GM18526 (cell line): ENCODE data around the gene ELMO1.

Experiments used
- POLR2A ChIP-seq: IDR thresholded peaks from 3 replicates; pipeline ENCODE4 v1.6.1; 2011; ENCODE audit not compliant: insufficient read length; ENCODE audit errors: extremely low read depth

Gene ELMO1

DNA sequence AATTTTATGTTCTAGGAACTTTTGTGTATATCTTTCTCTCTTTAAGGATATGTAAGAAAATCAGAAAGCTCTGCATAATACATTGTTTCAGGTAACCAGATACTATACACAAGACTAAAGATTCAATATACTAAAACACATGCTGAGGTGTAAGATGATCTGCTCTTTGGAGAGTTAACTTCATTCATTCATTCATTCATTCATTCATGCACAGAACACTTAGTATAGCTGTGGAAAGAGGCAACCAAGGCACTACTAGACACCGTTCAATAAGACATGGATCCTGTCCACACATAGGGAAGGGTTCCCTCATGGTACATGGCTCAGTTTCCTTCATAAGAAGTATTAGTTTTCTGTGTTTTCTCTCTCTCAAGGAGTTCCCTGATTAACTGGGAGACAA, 516.8 kb downstream of the ELMO1 start:
- TF ChIP-seq POLR2A = no peak

DNA sequence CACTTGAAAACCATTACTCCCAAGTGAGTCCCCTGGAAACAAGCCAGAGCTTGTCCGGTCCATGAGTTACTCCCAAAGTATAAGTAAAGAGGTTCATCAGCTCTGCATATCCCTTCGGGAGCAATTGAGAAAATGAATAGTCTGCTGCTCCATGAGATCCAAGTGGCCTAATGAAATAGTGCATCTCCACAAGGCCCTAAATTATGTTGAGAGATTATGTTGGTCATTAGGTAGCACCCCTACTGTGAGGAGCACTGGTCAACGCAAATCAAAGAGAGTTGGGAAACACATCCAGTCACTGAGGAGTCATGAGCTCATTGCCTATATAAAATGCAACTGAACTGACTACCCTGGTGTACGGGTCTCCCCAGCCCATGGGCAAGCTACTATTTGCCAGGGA, 518.9 kb downstream of the ELMO1 start:
- TF ChIP-seq POLR2A = no peak

DNA sequence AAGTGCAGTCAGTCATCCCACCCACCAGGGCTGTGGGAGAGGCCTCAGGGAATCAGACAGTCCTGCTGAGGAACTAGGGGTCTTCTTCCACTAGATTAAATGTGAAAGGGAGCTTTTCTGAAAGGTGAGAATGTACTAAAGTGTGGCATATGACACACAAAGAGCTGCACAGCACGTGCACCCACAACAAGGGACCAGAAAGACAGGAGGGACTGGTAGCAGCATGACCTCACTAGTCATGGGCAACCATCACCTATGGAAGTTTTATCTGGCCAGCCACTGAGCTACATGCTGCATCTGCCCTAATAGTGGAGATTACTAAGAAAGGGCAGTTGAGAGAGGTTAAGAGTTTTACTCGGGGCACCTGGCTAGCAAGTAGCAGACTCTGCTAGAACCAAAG, 519.9 kb downstream of the ELMO1 start:
- no peak for TF ChIP-seq POLR2A

DNA sequence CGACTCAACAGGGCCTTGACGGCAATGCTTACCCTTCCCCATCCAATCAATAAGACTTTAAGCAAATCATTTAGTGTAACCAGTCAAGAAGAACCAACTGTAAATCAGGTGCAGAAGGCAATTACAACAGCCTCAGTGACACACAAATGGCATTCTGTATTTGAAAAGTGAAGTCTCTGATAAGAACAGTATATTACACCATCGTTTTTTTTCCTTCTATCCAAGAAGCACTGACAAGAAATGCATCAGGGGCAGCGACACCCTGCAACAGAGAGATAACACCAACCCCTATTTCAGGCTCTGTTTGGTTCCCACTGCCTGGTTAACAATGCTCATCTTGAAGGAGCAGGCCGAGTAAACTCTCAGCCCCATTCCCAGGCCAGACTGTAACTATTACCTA, 520.4 kb downstream of the ELMO1 start:
- no peak for TF ChIP-seq POLR2A

DNA sequence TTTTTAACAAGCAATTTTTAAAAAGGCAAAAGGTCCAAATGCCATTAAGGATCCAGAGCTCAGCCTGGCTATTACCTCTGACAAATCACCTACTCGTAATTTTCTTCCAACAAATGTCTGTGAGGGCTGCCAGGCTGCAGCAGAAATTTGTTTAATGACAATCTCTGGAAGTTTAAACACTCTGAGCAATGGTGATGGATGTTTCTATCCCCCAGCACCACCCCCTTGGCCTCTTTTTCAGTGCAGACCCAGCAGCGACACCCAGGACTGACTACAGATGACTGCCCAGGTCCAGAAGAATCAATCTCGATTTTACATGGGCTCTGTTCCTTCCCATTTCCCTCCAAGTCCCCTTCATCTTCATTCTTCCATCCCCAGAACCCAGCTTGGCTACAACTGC, 523.0 kb downstream of the ELMO1 start:
- TF ChIP-seq POLR2A = no peak

DNA sequence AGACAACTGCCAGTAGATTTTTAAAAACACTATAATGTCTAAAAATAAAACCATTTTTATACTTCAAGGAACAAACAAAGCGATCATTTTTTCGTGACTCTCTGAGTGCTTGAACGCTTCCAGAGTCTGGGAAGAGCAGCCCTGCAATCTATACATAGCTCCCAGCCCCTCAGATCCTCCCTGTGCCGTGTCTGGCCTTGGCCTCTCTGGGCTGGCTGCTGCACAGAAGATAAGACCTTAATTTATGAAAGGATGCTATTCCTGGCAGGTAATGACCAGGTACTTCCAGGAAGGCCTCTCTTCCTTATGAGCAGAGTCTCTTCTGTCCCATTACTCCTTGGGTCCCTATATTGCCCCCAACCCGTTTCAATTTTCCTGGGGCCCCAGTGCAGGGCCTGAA, 523.5 kb downstream of the ELMO1 start:
- no peak for TF ChIP-seq POLR2A

DNA sequence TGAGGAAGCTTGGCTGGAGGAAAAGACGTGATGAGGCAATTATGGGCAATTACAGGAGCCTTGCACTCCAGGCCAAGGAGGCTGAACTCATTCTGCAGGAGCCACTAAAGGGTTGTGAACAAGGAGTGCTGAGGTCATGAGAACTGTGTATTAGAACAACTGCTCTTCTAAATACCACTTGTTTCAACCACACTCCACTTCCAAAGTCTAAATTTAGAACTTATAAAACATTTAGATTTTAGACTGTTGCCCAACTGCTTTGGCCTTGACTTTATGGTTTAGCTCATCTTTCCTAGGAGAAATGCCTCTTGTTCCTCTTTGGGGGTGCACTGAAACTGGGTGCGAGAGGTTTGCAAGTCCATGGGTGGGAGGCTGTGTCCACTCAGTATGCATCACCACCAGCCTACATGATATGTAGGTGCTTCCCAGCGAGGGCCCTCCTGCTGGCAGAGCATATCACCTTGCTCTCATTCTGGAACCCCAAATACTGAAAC, 524.7 kb downstream of the ELMO1 start:
- no peak for TF ChIP-seq POLR2A

DNA sequence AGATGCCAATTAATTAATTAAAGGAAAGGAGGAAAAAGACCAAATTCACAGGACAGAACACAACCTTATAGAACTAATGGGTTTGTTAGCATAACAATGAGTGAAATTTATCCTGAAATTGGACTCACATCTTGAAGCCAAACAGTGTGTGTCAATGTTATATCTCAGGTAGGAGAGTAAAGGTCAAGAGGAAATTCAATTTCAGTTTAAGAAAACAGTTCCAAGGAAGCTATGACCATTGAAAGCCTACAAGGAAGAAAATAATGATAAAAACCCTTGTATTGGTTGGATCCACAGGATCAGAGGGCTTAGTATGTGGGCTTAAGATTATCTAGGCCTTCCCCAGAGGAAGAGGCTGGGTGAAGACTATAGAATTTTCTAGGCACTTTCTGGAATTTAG, 525.5 kb downstream of the ELMO1 start:
- TF ChIP-seq POLR2A = no peak

DNA sequence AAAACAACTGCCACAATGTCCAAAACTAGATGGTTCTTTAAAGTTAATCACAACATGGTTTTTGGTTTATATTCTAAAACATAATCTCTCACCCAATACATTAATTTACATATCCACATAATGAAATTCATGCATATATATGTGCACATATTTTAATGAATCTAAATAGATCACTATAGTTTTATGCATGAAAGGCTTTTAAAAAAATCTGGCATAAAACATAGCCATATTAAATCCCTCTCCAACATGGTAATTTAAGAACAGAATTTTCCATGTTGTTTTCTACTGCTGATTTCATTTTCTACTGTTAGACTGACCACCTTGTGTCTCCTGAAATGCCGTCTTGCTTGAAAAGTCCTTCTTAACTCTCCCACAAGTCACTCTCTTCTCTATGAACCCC, 528.2 kb downstream of the ELMO1 start:
- no peak for TF ChIP-seq POLR2A

DNA sequence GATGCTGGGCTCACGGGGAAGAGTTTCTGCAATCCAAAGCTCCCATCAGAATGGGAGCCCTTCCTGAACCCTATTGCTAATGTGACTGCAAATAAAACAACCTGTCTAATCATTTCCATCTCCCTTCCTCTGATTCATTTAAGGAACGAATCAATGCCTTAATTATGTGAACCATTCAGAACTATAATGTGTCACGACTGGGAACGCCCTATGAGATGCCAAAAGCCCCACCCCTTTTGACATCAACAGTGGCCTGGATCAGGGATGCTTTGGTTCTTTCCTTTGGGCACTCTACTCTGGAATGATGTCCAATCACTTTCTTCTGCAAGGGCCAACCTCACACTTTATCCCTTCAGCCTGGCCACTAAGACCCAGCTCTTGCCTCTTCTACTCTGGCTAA, 528.9 kb downstream of the ELMO1 start:
- TF ChIP-seq POLR2A = no peak

DNA sequence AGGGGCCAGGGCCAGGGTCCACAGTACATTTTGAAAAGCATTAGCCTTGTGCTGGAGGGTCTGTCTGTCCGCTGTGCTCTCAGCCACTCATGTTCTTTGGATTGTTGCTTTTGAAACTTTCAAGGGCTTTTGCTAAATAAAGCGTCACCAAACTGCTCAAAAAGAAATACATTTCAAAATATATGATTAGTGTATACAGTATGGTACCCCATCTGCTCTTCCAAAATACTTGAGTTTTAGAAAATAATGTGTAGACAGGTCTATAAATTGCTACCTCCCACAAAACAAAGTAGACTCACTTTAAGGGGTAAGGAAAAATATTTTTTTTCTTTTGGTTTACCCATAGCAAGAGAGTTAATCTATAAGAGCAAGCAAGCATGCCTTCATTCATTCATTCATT, 530.1 kb downstream of the ELMO1 start:
- TF ChIP-seq POLR2A = no peak

DNA sequence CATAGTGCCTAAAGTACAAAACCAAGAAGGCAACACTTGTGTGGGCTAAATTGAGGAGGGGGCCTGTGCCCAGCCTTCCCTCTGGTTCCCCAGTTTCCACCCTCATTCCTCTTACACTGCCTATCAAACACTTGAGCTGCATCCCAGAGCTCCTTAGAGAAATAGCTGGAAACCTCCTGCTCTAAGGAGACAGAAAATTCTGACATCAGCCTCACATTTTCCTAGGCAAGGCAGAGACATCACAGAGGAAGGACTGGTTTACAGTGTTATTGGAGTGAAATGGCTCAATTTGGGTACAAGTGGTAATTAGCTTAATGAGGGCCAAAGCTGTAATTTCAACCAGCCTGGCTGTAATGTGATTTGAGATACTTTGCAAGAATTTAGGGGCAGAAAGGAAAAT, 532.0 kb downstream of the ELMO1 start:
- TF ChIP-seq POLR2A = no peak

DNA sequence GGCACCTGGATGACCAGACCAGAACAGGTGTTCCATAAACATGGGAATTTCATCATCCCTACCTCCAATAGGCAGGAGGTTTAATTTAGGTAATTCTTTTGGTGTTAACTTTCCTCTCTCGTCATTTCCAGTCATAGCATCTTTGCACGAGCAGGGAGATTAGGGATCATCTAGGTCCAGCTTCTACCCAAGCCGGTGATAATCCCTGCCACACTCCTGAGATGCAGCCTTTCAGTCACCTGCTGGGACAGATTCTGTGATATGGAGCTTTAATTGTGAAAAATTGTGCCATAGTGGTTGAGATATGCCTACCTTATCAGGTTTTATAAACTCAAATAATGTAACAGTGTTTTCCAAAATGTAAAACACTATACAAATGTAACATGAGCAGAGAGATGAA, 532.5 kb downstream of the ELMO1 start:
- no peak for TF ChIP-seq POLR2A

DNA sequence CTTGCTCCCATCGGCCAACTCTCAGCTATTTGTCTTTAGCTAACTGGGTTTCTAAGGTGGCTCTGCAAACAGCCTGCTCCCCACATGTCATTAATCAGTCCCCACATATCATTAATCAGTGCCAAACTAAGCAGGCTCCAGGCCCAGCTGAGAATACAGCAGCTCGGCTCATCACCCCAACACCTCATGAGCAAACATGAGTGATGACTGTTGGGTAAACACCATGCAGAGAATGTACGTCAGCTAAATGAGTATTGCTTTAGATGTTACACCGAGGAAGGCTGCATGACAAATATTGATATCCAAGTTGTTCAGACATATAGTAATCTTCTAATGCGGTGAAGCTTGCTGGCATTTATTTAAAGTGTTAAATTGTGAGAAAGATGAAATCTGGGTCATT, 536.9 kb downstream of the ELMO1 start:
- no peak for TF ChIP-seq POLR2A

DNA sequence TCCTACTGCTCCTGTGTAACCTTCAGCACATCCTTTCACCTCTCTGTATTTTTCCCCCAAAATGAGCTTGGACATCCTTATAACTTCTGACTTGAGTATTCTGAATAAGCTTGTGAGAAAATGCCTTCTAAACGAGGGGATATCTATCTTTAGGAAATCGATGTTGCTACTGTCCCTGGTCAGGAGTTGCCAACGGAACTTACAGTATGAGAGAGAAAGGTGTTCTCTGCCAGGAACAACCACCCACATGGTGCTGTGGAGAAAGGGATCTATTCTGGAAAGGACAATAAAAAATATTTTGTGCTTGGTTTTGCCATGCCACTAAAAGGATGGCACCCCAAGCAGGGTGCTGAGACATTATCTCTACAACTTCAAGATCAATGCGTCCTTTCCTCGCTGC, 537.8 kb downstream of the ELMO1 start:
- no peak for TF ChIP-seq POLR2A

DNA sequence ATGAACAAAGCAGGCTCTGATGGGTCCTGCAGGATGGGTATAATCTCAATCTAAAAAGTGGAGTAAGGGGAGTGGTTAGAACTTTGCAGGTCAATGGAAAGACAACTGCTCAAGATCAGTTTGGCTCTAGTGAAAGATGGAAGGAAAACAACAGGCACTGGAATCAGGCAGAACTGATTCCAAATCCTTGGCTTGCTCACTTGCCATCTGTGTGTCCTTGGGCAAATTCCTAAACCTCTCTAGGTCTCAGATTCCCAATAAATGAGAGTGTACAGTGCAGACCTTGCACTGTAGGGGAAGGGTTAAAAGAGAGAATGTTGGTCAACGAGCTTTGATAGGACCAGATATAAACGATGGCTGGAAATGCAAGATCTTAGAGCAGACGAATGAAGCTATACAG, 538.3 kb downstream of the ELMO1 start:
- no peak for TF ChIP-seq POLR2A

DNA sequence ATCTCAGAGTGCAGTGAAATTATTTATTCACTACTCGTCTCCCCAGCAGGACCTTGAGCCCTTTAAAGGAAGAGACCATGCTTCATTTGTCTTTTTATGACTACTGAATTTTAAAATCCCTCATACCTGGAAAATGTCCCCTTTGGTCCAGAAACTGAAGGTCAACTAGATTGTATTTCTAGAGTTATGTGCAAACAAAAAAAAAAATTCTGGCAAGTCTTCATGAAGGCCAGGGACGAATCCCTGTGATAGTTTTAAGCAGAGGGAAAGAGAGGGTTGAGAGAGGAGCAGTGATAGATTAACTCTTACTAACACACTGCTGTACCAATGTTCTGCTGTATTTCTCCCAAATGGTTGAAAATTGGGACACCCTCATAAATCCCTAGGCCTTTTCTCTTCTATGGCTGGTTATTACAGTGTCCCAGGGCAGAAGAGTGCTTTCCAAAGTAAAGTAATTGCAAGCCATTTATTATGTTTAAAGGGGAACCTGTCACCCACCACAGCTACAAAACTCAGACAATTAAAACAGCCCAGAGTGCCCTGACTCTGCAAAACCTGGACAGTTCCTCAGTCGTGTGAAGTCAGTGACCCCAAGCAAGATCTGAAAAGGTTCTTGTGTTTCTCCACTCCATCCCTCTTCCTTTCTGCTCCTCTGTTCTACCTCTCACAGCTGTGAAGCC, 541.6 kb downstream of the ELMO1 start:
- TF ChIP-seq POLR2A = no peak
